SKM-1 treated with dmso at 0.1 percent for 144 hours (cell line): ENCODE results near the gene LAMC3.
"Not testable (repeated sequence)": the region's sequence is repeated elsewhere in the genome, so short reads cannot be mapped to it uniquely, and the experiment has no call there.

Source experiments
- DNase-seq: peaks from one replicate; lab custom pipeline; 2025; ENCODE audit not compliant: unreplicated experiment; lab: John Stamatoyannopoulos, UW

The LAMC3 gene

DNA sequence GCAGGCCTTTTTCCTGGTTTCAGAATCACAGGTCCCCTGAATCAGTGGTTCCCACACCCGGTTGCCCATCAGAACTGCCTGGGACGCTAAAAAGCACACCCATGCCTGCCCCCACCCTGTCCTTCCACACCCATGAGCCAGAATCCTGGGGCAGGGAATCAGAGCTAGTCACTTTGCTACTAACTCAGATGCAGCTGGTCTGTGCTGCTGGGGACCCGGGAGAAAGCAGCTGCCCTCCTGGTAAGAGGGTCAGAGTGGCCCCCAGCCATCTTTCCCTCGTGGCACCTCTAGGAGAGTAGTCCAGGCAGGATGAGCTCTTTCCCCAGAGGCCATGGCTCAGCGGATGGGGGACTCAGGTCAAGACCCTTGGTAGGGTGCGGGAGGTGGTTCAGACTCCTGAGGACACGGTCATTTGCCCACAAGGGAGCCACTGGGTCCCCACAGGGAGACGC is 105.1 kb downstream of the LAMC3 start:
- no peak for DNase-seq

DNA sequence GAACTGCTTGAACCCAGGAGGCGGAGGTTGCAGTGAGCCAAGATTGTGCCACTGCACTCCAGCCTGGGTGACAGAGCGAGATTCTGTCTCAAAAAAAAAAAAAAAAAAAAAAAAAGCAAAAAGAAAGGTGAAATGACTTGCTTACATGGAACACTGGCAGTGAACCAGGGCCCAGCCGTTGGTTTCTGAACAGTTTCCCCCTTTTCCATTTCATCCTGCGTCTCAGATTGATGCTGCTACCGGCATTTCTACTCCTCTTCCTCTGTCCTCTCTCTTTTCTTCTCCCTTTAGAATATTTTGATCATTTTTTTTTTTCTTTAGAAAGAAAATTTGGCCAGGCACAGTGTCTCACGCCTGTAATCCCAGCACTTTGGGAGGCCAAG is 106.4 kb downstream of the LAMC3 start:
- DNase-seq: not testable (repeated sequence)

DNA sequence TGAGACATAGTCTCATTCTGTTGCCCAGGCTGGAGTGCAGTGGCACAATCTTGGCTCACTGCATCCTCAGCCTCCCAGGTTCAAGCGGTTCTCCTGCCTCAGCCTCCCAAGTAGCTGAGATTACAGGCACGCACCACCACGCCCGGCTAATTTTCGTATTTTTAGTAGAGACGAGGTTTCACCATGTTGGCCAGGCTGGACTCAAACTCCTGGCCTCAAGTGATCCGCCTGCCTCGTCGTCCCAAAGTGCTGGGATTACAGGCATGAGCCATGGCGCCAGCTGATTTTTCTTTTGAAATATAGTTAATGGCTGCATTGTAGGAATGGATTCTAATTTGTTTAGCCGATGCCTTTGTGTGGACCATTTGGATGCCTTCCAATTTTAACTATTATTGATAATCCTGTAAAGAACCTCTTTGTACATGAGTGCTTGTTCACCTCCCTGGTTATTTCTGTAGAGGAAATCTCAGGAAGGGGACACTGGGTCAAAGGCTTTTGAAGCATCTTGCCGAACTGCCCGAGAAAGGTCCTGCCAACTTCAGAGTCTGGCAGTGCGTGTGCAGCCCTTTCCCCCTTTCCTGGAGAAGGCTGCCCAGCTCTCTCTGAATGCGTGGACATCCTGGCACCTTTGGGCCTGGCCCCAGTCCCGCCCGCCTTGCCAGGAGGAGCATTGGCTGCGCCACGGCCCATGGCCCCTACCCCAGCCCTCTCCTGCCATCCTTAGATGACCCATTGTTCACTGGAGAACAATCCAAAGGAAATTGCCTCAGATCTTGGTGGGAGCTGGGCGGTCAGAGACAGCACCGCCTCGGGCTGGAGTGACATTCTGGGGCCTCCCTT is 107.5 kb downstream of the LAMC3 start:
- no peak for DNase-seq

DNA sequence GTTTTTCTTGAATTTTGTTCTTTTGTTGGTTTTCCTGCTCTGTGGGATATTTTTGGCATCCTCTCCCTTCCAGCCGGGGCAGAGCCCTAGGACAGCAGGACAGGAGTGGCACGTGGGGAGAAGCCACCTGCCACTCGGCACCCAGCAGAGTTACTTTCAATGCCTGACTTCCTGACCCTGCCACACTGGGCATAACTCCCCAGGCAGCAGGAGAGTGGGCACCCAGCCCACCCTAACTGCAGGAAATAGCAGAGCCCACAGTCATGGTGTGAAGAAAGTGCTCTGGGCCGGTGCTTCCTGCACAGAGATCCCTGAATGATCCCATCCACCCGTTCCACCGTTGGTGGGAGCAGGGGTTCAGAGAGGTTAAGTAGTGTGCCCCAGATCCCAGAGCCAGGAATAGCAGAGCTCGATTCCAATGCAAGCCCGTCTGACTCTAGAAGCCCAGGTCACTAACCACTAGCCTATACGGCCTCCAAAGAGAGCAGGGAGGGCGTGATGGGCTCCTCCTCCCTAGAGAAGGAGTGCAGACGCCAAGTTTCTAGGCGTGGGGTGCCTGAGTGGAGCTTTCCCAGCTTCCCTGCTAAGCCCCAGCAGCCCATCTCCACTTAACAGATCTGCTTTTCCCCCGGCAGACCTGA is 108.3 kb downstream of the LAMC3 start:
- DNase-seq: no peak

DNA sequence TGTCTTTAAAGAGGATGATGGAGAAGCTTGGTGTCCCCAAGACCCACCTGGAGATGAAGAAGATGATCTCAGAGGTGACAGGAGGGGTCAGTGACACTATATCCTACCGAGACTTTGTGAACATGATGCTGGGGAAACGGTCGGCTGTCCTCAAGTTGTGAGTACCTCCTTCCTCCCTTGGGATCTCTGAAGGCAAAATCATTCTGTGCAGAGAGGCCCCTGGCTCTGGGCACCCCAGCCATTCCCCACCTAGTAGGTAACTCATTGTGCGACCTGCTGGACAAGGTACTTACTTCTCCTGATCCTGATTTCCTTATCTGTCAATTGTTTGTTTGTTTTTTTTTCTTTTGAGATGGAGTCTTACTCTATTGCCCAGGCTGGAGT is 108.8 kb downstream of the LAMC3 start:
- DNase-seq: no peak

DNA sequence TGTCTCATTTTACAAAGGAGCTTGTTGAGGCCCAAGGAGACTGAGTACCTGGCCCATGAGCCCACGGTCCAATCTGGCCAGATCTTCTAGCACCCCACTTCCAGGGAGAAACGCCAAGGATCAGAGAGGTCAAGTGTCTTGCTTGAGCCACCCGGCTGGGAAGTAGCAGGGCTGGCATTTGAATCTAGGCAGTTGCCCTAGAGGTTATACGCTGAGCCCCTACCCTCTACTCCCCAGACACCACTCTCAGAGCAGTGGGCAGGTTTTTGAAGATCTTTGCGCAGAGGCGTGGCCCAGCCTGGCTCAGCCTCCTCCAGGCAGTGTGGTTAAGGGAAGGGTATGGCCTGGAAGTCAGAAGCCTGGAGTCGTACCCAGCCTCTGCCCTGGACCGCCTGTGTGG is 110.6 kb downstream of the LAMC3 start:
- no peak for DNase-seq

DNA sequence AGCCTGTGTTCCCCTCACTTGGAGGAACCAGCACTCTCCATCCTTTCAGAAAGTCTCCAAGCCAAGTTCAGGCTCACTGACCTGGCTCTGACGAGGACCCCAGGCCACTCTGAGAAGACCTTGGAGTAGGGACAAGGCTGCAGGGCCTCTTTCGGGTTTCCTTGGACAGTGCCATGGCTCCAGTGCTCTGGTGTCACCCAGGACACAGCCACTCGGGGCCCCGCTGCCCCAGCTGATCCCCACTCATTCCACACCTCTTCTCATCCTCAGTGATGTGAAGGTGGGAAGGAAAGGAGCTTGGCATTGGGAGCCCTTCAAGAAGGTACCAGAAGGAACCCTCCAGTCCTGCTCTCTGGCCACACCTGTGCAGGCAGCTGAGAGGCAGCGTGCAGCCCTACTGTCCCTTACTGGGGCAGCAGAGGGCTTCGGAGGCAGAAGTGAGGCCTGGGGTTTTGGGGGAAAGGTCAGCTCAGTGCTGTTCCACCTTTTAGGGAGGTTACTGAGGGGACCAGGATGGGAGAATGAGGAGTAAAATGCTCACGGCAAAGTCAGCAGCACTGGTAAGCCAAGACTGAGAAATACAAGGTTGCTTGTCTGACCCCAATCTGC is 111.8 kb downstream of the LAMC3 start:
- no peak for DNase-seq

DNA sequence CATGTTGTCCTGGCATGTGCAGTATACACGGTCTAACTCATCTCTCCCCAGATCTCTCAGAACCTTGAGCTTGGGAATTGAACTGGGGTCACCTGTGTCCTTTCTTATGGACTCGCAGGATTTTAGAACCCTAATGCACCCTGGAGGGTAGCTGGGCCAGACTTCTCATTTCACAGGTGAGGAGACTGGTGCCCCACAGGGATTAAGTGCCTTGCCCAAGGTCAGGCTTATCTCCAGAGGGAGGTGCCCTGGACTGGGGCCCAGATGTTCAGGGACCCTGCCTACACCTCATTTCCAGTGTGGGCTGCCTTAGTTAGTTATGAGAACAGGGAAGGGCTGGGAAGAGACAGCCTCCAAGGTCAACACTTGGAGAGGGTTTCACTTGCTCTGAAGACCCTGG is 112.4 kb downstream of the LAMC3 start:
- no peak for DNase-seq

DNA sequence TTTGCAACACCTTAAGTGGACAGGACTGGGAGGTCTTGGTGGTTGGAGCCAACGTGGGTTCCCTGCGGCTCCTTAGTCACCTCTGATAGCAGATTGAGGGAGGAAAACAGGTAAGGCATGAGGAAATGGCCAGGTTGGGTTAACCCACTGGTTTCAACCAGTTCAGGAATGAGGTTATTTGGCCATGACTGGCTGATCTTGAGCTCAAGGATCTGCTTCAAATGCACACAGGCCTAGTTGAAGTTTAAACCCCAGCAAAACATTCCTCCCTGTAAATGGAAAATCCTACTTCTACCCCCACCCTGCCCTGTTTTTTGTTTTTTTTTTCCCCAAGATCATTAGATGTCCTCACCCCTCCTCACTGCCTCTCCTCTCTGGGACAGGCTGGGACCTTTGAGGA is 113.2 kb downstream of the LAMC3 start:
- DNase-seq: no peak

DNA sequence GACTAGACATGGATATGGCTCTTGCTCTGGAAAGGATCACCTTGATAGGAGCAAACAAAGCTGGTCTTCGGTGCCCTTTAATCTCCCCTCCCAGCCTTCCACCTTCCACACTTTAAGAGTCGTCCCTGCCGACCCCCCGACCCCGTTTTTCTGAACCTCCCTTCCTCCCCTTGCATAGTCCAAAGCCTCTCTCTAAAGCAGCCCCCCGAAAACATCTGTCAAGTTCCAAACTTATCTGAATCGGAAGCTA is 116.0 kb downstream of the LAMC3 start:
- DNase-seq: no peak

DNA sequence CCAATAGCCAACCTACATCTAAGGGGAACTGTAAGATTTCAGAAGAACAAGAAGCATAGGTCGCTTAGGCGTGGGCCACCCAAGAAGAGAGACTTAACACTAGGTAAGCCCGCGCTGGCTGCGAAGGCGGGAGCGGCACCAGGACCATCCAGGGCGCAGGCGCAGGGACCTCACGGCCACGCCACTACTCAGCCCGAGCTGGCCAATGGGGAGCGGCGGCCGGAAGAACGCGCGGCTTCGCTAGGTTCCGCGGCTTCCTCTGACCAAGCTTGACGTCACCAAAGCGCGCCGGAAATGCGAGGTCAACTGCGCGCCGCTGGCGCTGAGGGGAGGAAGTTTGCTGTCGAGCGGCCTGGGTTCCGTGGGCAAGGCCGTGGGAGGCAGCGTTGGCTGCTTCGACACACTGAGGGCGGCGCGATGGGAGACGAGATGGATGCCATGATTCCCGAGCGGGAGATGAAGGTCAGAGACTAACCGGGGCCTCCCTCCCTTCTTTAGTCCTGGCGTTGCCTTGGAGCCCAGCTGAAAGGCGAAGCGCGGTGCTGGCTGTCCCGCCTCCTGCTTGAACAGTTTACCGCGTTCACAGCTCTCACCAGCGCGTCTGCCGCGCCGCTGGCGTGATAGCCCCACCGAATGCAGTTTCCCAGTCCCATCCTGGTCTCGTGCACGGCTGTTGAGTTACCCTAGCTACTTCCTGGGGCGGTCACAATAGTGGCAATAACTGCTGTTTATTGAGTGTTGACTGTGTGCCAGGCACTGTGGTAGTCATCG is 116.5 kb downstream of the LAMC3 start, which contains the start of gene NUP214:
NUP214 (plus strand) TSS at position 299 of the 771 bp plus-strand sequence; CDS start at position 418, 119 bp downstream.
- DNase-seq: peak; percentile 94

DNA sequence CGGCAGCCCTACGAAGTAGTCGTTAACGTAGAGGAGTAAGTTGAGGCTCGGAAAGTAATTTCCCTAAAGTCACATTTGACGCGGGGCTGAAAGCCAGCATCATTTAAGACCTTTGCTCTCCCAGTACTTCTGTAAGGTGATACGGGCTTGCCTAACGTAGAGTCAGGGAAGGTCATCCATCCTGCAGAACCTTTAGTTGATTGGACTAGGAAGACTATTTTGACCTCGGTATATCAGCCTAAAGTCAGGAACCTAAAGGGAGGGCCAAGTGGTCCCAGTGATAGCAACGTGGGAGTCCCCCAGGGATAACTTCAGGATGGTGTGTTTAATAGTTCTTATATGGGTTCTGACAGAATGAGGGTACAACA is 117.1 kb downstream of the LAMC3 start:
- no peak for DNase-seq

DNA sequence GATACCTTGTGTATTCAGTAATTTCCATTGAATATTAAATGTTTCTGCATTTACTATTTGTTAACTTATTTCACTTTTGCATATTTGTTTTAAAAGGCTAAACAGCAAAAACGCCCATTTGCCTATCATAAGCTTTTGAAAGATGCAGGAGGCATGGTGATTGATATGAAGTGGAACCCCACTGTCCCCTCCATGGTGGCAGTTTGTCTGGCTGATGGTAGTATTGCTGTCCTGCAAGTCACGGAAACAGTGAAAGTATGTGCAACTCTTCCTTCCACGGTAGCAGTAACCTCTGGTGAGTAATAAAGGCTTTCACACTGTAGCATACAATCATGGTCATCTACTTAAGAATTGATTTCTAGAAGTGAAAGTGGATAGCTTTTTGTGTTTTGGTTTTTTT is 120.2 kb downstream of the LAMC3 start:
- DNase-seq: no peak

DNA sequence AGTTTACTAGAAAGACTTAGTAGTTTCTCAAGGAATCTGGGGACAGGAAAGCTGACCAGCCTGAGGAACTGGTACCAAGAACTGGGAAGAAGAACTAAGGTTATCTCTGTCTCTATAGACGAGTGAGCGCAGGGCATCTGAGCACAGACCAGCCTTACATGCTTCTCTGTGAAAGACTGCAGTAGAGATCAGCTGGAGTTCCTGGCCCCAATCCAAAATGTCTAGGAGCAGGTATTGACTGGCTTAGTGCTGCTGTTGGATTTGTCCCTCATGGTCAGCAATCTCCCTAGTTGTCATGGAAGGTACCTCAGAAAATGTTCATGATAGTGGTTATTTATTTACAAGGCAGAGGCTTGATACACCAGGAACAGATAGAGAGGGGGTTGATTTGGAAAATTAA is 129.7 kb downstream of the LAMC3 start:
- DNase-seq: no peak

DNA sequence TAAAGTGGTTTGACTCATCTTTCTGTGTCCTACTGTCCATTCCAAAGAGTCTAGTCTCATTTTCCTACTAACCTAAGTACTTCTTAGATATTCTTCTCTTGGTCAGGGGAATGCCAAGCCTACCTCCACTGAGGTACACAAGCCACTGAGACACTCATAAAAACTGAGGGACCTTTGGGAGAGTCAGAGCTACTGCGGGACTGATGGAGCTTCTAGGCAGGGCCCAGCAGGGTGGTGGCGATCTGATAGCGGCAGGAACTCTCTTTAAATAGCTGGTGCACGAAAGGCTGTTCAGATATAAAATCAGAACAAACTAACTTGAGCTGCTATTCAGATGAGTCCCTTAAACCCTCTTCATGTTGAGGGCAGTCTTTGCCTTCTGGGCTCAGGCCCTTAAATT is 131.1 kb downstream of the LAMC3 start:
- DNase-seq: no peak

DNA sequence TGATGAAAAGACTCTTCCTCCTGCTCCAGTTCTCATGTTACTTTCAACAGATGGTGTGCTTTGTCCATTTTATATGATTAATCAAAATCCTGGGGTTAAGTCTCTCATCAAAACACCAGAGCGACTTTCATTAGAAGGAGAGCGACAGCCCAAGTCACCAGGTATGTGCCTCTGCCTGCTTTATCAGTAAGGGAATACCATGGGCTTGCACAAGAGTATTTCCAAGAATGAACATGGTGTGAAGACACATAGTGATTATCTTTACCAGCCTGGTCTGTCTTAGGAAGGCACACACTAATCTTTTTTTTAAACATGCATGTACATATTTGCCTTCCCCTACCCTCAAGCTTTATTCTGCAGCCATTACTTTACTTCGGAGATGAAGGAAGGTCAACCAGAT is 131.6 kb downstream of the LAMC3 start:
- no peak for DNase-seq

DNA sequence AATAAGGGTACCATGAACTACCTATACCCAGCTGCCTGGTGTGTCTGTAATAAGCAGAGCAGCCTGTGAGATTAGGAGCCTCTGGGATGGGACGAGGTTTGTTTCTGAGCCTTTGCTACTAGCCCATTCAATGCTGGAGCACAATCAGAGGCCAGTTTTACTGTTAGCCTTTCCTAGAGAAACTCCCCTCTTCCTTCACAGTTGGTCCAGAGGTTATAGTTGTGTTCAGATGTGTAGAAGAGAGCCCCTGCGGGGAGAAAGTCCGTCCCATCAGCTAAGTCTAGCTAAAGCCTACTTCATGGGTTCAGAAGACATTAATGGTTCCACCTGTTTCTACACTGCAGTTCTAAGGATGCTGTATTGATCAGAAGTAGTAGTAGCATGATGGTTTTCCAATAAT is 133.2 kb downstream of the LAMC3 start:
- no peak for DNase-seq
